ENCODE results near the gene RAP1GAP2.

DNA sequence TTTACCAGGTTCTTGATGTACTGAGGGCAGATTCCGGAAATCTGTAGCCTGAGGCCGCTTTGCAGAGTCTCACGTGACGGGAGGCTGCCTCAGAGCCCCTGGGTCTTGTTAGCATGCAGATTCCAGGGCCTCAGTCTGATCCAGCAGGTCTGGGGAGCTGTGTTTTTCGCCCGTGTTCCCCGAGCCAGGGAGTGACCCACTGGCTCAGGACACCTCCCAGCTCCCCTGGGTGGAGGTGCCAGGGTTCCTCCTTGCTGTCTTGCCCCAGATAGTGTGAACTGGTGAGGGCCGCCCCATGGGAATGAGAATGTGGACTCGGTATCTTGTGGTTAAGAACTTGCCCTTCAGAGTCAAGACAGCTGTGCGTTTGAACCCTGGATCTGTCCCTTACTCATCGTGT is 168.6 kb downstream of the RAP1GAP2 start:
- TF ChIP-seq, protein P1, sequence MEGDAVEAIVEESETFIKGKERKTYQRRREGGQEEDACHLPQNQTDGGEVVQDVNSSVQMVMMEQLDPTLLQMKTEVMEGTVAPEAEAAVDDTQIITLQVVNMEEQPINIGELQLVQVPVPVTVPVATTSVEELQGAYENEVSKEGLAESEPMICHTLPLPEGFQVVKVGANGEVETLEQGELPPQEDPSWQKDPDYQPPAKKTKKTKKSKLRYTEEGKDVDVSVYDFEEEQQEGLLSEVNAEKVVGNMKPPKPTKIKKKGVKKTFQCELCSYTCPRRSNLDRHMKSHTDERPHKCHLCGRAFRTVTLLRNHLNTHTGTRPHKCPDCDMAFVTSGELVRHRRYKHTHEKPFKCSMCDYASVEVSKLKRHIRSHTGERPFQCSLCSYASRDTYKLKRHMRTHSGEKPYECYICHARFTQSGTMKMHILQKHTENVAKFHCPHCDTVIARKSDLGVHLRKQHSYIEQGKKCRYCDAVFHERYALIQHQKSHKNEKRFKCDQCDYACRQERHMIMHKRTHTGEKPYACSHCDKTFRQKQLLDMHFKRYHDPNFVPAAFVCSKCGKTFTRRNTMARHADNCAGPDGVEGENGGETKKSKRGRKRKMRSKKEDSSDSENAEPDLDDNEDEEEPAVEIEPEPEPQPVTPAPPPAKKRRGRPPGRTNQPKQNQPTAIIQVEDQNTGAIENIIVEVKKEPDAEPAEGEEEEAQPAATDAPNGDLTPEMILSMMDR (IDR thresholded peaks at IDR 0.05) = no peak
- no peak for TF ChIP-seq POLR2A (IDR thresholded peaks at IDR 0.05)
- no peak for TF ChIP-seq POLR2AphosphoS5 (IDR thresholded peaks at IDR 0.05)
